Embryonic facial prominence (tissue), 1 donor: ENCODE data around the gene ZNF469.

ENCODE experiments used
- DNase-seq: peaks from one replicate; pipeline ENCODE4 v3.0.0-alpha.2; 2016; ENCODE audit errors: extremely low spot score

Gene ZNF469

GRCh38 chr16:88378401-88378800, 4.4 kb upstream of the ZNF469 start:
- DNase-seq = no peak

GRCh38 chr16:88378836-88379693, 3.7 kb upstream of the ZNF469 start:
- DNase-seq = no peak

- no peak for DNase-seq
These were observed 3.1 kb upstream of the ZNF469 start for GRCh38 chr16:88379694-88380040.

- DNase-seq = no peak
These were observed 2.7 kb upstream of the ZNF469 start for GRCh38 chr16:88380099-88380498.

GRCh38 chr16:88380619-88381018, 2.1 kb upstream of the ZNF469 start:
- DNase-seq = no peak

GRCh38 chr16:88381820-88382451, 823 bp upstream of the ZNF469 start:
- DNase-seq = no peak

GRCh38 chr16:88383401-88384221, 852 bp downstream of the ZNF469 start:
- DNase-seq = no peak

GRCh38 chr16:88384222-88385111, 1.7 kb downstream of the ZNF469 start:
- no peak for DNase-seq

- no peak for DNase-seq
These were observed 2.4 kb downstream of the ZNF469 start for GRCh38 chr16:88385112-88385594.

- DNase-seq = no peak
These were observed 3.4 kb downstream of the ZNF469 start for GRCh38 chr16:88385831-88386815.

- no peak for DNase-seq
These were observed 4.5 kb downstream of the ZNF469 start for GRCh38 chr16:88387180-88387765.

- DNase-seq = no peak
These were observed 5.3 kb downstream of the ZNF469 start for GRCh38 chr16:88387941-88388627.

- no peak for DNase-seq
These were observed 6.4 kb downstream of the ZNF469 start for GRCh38 chr16:88389191-88389590.

- DNase-seq = no peak
These were observed 6.9 kb downstream of the ZNF469 start for GRCh38 chr16:88389621-88390160.

- no peak for DNase-seq
These were observed 7.5 kb downstream of the ZNF469 start for GRCh38 chr16:88390265-88390664.

- no peak for DNase-seq
These were observed 8.0 kb downstream of the ZNF469 start for GRCh38 chr16:88390735-88391134.

GRCh38 chr16:88391144-88391850, 8.5 kb downstream of the ZNF469 start:
- no peak for DNase-seq

GRCh38 chr16:88392111-88392510, 9.4 kb downstream of the ZNF469 start:
- DNase-seq = no peak
